Spleen (tissue), 7 donors: Measurements from ENCODE around the gene NTN4.

Experiments
- POLR2A ChIP-seq, 3 donors: fragments of 450-650 bp; IDR thresholded peaks; one replicate each; pipeline ENCODE4 v1.5.1; 2017; ENCODE audit warnings: antibody characterized with exemption in 3 of 3, mild to moderate bottlenecking in 1 of 3
- POLR2AphosphoS5 ChIP-seq, 3 donors: sonication (generic); formaldehyde crosslinking; IDR thresholded peaks; one replicate each; pipeline ENCODE4 v1.5.1; 2017; ENCODE audit warnings: antibody characterized with exemption in 3 of 3
- TF ChIP-seq, protein P1 (sequence below), 11 experiments: fragments of 200-600 bp in 7 of 11; fragments of 450-650 bp in 4 of 11; sonication (generic) in 4 of 11; IDR thresholded peaks in 8 of 11; conservative IDR thresholded peaks in 3 of 11; 1 replicate in 7 of 11; 2 replicates in 4 of 11; pipeline versions ENCODE4 v1.4.0 to v1.8.0; 2016 to 2021; ENCODE audit warnings: antibody characterized with exemption in 11 of 11, inconsistent platforms in 4 of 11, mild to moderate bottlenecking in 1 of 11
- donor health status: DM: no; HTN: no; CAD: no; lungs with moderate emphysema.
- donor health status: DM: no; HTN: no; CAD: no.
- donor health status: DM: no; HTN: no; CAD: no.

DNA sequence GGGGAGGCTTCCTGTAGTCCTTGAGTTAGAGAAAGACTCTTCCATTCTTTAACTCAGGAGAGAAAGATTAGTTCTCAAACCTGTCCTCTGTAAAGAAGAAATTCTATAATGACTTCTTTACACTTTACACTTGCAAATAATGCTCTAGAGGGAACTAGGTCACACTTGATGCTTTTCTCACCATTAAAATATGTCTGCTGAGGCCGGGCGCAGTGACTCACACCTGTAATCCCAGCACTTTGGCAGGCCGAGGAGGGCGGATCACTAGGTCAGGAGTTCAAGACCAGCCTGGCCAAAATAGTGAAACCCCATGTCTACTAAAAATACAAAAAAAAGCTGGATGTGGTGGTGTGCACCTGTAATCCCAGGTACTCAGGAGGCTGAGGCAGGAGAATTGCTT is 6.3 kb downstream of the NTN4 start:
- TF ChIP-seq, protein P1, sequence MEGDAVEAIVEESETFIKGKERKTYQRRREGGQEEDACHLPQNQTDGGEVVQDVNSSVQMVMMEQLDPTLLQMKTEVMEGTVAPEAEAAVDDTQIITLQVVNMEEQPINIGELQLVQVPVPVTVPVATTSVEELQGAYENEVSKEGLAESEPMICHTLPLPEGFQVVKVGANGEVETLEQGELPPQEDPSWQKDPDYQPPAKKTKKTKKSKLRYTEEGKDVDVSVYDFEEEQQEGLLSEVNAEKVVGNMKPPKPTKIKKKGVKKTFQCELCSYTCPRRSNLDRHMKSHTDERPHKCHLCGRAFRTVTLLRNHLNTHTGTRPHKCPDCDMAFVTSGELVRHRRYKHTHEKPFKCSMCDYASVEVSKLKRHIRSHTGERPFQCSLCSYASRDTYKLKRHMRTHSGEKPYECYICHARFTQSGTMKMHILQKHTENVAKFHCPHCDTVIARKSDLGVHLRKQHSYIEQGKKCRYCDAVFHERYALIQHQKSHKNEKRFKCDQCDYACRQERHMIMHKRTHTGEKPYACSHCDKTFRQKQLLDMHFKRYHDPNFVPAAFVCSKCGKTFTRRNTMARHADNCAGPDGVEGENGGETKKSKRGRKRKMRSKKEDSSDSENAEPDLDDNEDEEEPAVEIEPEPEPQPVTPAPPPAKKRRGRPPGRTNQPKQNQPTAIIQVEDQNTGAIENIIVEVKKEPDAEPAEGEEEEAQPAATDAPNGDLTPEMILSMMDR (IDR thresholded peaks at IDR 0.05 in 8 of 11, conservative IDR thresholded peaks at IDR 0.05 in 3 of 11) = no peak
- no peak for TF ChIP-seq POLR2AphosphoS5 (IDR thresholded peaks at IDR 0.05)
- no peak for TF ChIP-seq POLR2A (IDR thresholded peaks at IDR 0.05)
